ENCODE data around the gene MRPS6.

The MRPS6 gene

GRCh38 chr21:34073032-34073748, at the start of gene MRPS6, which contains the start of gene SLC5A3:
Gene MRPS6 (plus strand): TSS chr21:34073578. CDS start chr21:34073701, 123 bp downstream.
Gene SLC5A3 (plus strand): TSS chr21:34073578. CDS start chr21:34095199, 21,621 bp downstream.
- DNase-seq: peak; percentile 93

GRCh38 chr21:34023691-34024373, 49.5 kb upstream of the MRPS6 start:
- DNase-seq: no peak

GRCh38 chr21:34024374-34024693, 49.0 kb upstream of the MRPS6 start:
- no peak for DNase-seq

- DNase-seq: no peak
Observed at GRCh38 chr21:34027721-34028461, 45.5 kb upstream of the MRPS6 start.

GRCh38 chr21:34029743-34030528, 43.4 kb upstream of the MRPS6 start:
- DNase-seq: peak; percentile 36

- DNase-seq: no peak
Observed at GRCh38 chr21:34031835-34032370, 41.5 kb upstream of the MRPS6 start.

GRCh38 chr21:34034369-34035014, 38.9 kb upstream of the MRPS6 start:
- no peak for DNase-seq

- DNase-seq: no peak
Observed at GRCh38 chr21:34035619-34036354, 37.6 kb upstream of the MRPS6 start.

GRCh38 chr21:34037009-34037795, 36.2 kb upstream of the MRPS6 start:
- DNase-seq: no peak

- no peak for DNase-seq
Observed at GRCh38 chr21:34039678-34040382, 33.5 kb upstream of the MRPS6 start.

- no peak for DNase-seq
Observed at GRCh38 chr21:34042735-34043134, 30.6 kb upstream of the MRPS6 start.

- no peak for DNase-seq
Observed at GRCh38 chr21:34043333-34043732, 30.0 kb upstream of the MRPS6 start.

- no peak for DNase-seq
Observed at GRCh38 chr21:34046917-34047316, 26.5 kb upstream of the MRPS6 start.

- DNase-seq: no peak
Observed at GRCh38 chr21:34047835-34048234, 25.5 kb upstream of the MRPS6 start.

GRCh38 chr21:34052171-34052570, 21.2 kb upstream of the MRPS6 start:
- no peak for DNase-seq

- no peak for DNase-seq
Observed at GRCh38 chr21:34054259-34054658, 19.1 kb upstream of the MRPS6 start.

GRCh38 chr21:34055615-34056014, 17.8 kb upstream of the MRPS6 start:
- no peak for DNase-seq

GRCh38 chr21:34061983-34062382, 11.4 kb upstream of the MRPS6 start:
- no peak for DNase-seq

GRCh38 chr21:34065027-34065426, 8.4 kb upstream of the MRPS6 start:
- DNase-seq: no peak

GRCh38 chr21:34071683-34072082, 1.7 kb upstream of the MRPS6 start:
- no peak for DNase-seq

Data from retina (tissue), 1 donor.